A549 (cell line): ENCODE data around the gene CDC42BPG. TPM values are rescaled to one million over a fixed set of nuclear protein-coding genes. Genes with fewer than 3 reads are reported as not detected.

Source experiments
- ATAC-seq, 2 experiments: fragments of 200-7000 bp in 1 of 2; fragments of >200 bp in 1 of 2; cut with Nextera tagmentation in 1 of 2; cut with Tn5 transposase in 1 of 2; 3 replicates each; pipeline versions ENCODE4 v1.8.0 to v1.9.1; 2018 to 2020; ENCODE audit warnings: mild to moderate bottlenecking in 1 of 2, moderate library complexity in 1 of 2
- CTCF ChIA-PET: fragments of 300-600 bp; sonication (Branson Sonifier 250); formaldehyde crosslinking; extraction: SDS; loops from one replicate; lab custom pipeline; 2021; ENCODE audit warnings: antibody characterized with exemption, inconsistent platforms; lab: Yijun Ruan, JAX
- POLR2A ChIA-PET: fragments of 350-600 bp; formaldehyde crosslinking; extraction: SDS; loops from one replicate; lab custom pipeline; 2021; ENCODE audit warnings: antibody characterized with exemption, inconsistent platforms; lab: Yijun Ruan, JAX
- DNase-seq, 2 experiments: peaks; one replicate each; pipeline versions ENCODE4 v3.0.0 to v3.0.0-alpha.2; 2011 to 2016; ENCODE audit warnings: low read depth in 1 of 2, low spot score in 1 of 2
- FAIRE-seq: peaks from 2 replicates; lab custom pipeline; 2011; peaks lifted over from hg19 to GRCh38; lab: Jason Lieb, UNC
- H3K27ac ChIP-seq, 2 experiments: fragments of >200 bp; sonication (Bioruptor Twin); formaldehyde crosslinking; 3 replicates each; pipeline ENCODE4 v1.5.1; 2016 to 2017
- H3K4me1 ChIP-seq: fragments of >200 bp; sonication (Bioruptor Twin); formaldehyde crosslinking; 3 replicates; pipeline ENCODE4 v1.6.1; 2016
- H3K4me2 ChIP-seq: fragments of >200 bp; sonication (Bioruptor Twin); formaldehyde crosslinking; 3 replicates; pipeline ENCODE4 v1.6.1; 2016
- H3K4me3 ChIP-seq: fragments of >200 bp; sonication (Bioruptor Twin); formaldehyde crosslinking; 3 replicates; pipeline ENCODE4 v1.5.1; 2016
- H3K9me3 ChIP-seq: fragments of >200 bp; sonication (Bioruptor Twin); formaldehyde crosslinking; 3 replicates; pipeline ENCODE4 v1.6.1; 2016
- BCL3 ChIP-seq: fragments of >200 bp; sonication (Bioruptor Twin); formaldehyde crosslinking; IDR thresholded peaks from 3 replicates; pipeline ENCODE4 v1.6.1; 2016
- CBX8 ChIP-seq: fragments of 200-600 bp; sonication (generic); IDR thresholded peaks from 2 replicates; pipeline ENCODE4 v1.6.1; 2016
- CEBPB ChIP-seq, 2 experiments: fragments of >200 bp in 1 of 2; sonication (Bioruptor Twin) in 1 of 2; formaldehyde crosslinking in 1 of 2; IDR thresholded peaks; 2 replicates each; pipeline ENCODE4 v1.6.1; 2012 to 2016
- CHD2 ChIP-seq: fragments of 150-350 bp; IDR thresholded peaks from 2 replicates; pipeline ENCODE4 v1.6.1; 2014; ENCODE audit warnings: low read length; ENCODE audit not compliant: partially characterized antibody
- EHF ChIP-seq: fragments of 250-450 bp; sonication (Bioruptor Pico); IDR thresholded peaks from 2 replicates; pipeline ENCODE4 v1.5.0; 2020; ENCODE audit warnings: mild to moderate bottlenecking
- EHMT2 ChIP-seq: fragments of 200-600 bp; sonication (generic); IDR thresholded peaks from 2 replicates; pipeline ENCODE4 v1.6.1; 2016; ENCODE audit warnings: antibody characterized with exemption, low read depth, mild to moderate bottlenecking, moderate library complexity
- EP300 ChIP-seq, 2 experiments: fragments of >200 bp; sonication (Bioruptor Twin); formaldehyde crosslinking; IDR thresholded peaks; 2 replicates in 1 of 2; 3 replicates in 1 of 2; pipeline ENCODE4 v1.6.1; 2016 to 2017
- ESRRA ChIP-seq: fragments of 150-350 bp; IDR thresholded peaks from 2 replicates; pipeline ENCODE4 v1.6.1; 2014; ENCODE audit warnings: mild to moderate bottlenecking, low read length, borderline replicate concordance
- FOSL2 ChIP-seq, 2 experiments: fragments of 450-650 bp in 1 of 2; fragments of >200 bp in 1 of 2; sonication (Bioruptor Twin) in 1 of 2; formaldehyde crosslinking; IDR thresholded peaks; 2 replicates each; pipeline versions ENCODE4 v1.5.0 to v1.6.1; 2016 to 2020; ENCODE audit warnings: mild to moderate bottlenecking in 1 of 2, moderate library complexity in 1 of 2
- FOXS1 ChIP-seq: fragments of 250-450 bp; sonication (Bioruptor Pico); IDR thresholded peaks from 2 replicates; pipeline ENCODE4 v1.5.0; 2020; ENCODE audit warnings: mild to moderate bottlenecking, moderate library complexity
- GATA3 ChIP-seq: IDR thresholded peaks from 2 replicates; pipeline ENCODE4 v1.6.1; 2012; ENCODE audit warnings: borderline replicate concordance
- HOXA7 ChIP-seq: fragments of 250-450 bp; sonication (Bioruptor Pico); IDR thresholded peaks from 2 replicates; pipeline ENCODE4 v1.5.0; 2020; ENCODE audit warnings: mild to moderate bottlenecking, moderate library complexity
- JUN ChIP-seq, 2 experiments: fragments of >200 bp; sonication (Bioruptor Twin); formaldehyde crosslinking; IDR thresholded peaks; 2 replicates in 1 of 2; 3 replicates in 1 of 2; pipeline ENCODE4 v1.6.1; 2016 to 2017
- MAZ ChIP-seq: fragments of 150-350 bp; IDR thresholded peaks from 2 replicates; pipeline ENCODE4 v1.6.1; 2014; ENCODE audit warnings: antibody characterized with exemption, low read depth, low read length, borderline replicate concordance
- NFE2L2 ChIP-seq: fragments of 150-350 bp; conservative IDR thresholded peaks from 2 replicates; pipeline ENCODE4 v1.6.1; 2014; ENCODE audit warnings: low read length
- NPAS2 ChIP-seq: fragments of 250-450 bp; sonication (Bioruptor Pico); IDR thresholded peaks from 2 replicates; pipeline ENCODE4 v1.8.0; 2022; ENCODE audit warnings: mild to moderate bottlenecking, moderate library complexity, borderline replicate concordance
- NR3C1 ChIP-seq: fragments of >200 bp; sonication (Bioruptor Twin); formaldehyde crosslinking; IDR thresholded peaks from 3 replicates; pipeline ENCODE4 v1.6.1; 2017
- RFX5 ChIP-seq: fragments of 450-650 bp; IDR thresholded peaks from 2 replicates; pipeline ENCODE4 v1.7.1; 2014; ENCODE audit warnings: antibody characterized with exemption, mild to moderate bottlenecking, moderate library complexity
- SREBF2 ChIP-seq: fragments of 450-650 bp; IDR thresholded peaks from 2 replicates; pipeline ENCODE4 v1.6.1; 2014; ENCODE audit warnings: mild to moderate bottlenecking, moderate library complexity
- TP53 ChIP-seq: fragments of 250-450 bp; sonication (Bioruptor Pico); IDR thresholded peaks from 2 replicates; pipeline ENCODE4 v1.5.0; 2021; ENCODE audit warnings: mild to moderate bottlenecking, moderate library complexity
- ZFP36 ChIP-seq: fragments of 450-650 bp; IDR thresholded peaks from 2 replicates; pipeline ENCODE4 v1.6.1; 2014; ENCODE audit warnings: borderline replicate concordance; ENCODE audit not compliant: partially characterized antibody
- WGBS: methylation state at CpG from one replicate; pipeline ENCODE4 v1.1.6; 2017; ENCODE audit errors: missing lambda C conversion rate; 5-methylcytosine and 5-hydroxymethylcytosine counted together
- polyA plus RNA-seq, 4 experiments: library from polyadenylated mRNA; depleted of rRNA in 3 of 4; stranded (reverse); fragments of >200 nt; fragmentation: RNase III in 1 of 4; extraction: RNeasy Plus Mini Kit Qiagen cat#74134 plus additional on column Dnase treatment in 1 of 4; gene quantifications; 2 replicates in 3 of 4; 3 replicates in 1 of 4; pipeline ENCODE4 v1.2.3, GENCODE V29; 2011 to 2017
- TF ChIP-seq, protein P1 (sequence below): IDR thresholded peaks from 2 replicates; pipeline ENCODE4 v1.6.1; 2012; ENCODE audit warnings: low read depth, borderline replicate concordance
- TF ChIP-seq, protein P2 (sequence below): fragments of >200 bp; sonication (Bioruptor Twin); formaldehyde crosslinking; IDR thresholded peaks from 2 replicates; pipeline ENCODE4 v1.6.1; 2016

The CDC42BPG gene
- polyA plus RNA-seq, 2 of the 4 experiments (the other 2 are of a cell fraction): 0.35 to 1.0 TPM

DNA sequence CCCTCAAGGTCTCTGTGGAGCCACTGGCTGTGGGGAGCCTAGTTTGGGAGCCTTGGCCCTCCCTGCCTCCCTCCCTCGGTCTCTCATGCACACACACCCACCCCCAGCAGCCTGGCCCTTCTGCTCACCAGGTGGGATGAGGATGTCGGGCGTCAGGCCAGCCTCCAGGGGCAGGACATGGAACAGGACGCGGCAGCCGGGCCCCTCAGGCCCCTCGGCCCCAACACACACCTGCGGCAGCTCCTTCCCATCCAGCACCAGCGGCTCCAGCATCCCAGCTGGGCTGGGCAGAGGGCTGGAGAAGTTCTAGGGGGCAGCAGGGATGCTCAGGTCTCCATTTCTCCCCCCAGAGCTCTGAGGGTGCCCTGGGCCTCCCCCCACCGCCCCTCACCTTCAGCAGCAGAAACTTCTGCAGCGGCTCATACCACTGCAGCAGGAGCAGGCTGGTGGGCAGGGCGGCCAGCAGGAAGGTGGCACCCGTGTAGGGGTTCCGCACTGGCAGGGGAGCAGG, 52.6 kb downstream of the CDC42BPG start:
- no peak for FAIRE-seq
- WGBS: 89% methylated on average over 8 of the region's 14 CpGs
- TF ChIP-seq CHD2: no peak
- no peak for TF ChIP-seq GATA3
- no peak for TF ChIP-seq EHMT2
- TF ChIP-seq FOSL2 (IDR thresholded peaks at IDR 0.05): no peak
- no peak for TF ChIP-seq FOSL2 (CRISPR knock-in tag; IDR thresholded peaks at IDR 0.05)
- Histone ChIP-seq H3K27ac (no peak overlapping the region), H3K9me3 (no peaks in the 10 kb centered on the region), H3K4me1 (no peaks in the 10 kb centered on the region), H3K4me3 (no peak overlapping the region), H3K4me2 (no peak overlapping the region)
- ChIA-PET POLR2A (interaction anchor here (1.3 kb wide), 1 partner anchor 13 kb away, joined by 4 read pairs; the partner anchor contains the start of gene SF1), CTCF (interaction anchor here (0.9 to 9.7 kb wide), 6 partner anchors 9 to 103 kb away, joined by 3 to 79 read pairs (median 3); partner anchors contain the start of gene MAP4K2)
- ATAC-seq: no peak
- no peak for DNase-seq

- H3K4me3 ChIP-seq: no peak overlapping the region
- TF ChIP-seq CEBPB (IDR thresholded peaks at IDR 0.05): no peak
- no peak for TF ChIP-seq BCL3
- no peak for TF ChIP-seq RFX5
- no peak for TF ChIP-seq TP53 (CRISPR knock-in tag)
- no peak for TF ChIP-seq HOXA7 (CRISPR knock-in tag)
- no peak for TF ChIP-seq FOXS1 (CRISPR knock-in tag)
- no peak for TF ChIP-seq ZFP36
- TF ChIP-seq, protein P1, sequence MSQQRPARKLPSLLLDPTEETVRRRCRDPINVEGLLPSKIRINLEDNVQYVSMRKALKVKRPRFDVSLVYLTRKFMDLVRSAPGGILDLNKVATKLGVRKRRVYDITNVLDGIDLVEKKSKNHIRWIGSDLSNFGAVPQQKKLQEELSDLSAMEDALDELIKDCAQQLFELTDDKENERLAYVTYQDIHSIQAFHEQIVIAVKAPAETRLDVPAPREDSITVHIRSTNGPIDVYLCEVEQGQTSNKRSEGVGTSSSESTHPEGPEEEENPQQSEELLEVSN: no peak
- WGBS: 85% methylated on average over 22 of the region's 25 CpGs
- DNase-seq: no peak
- ATAC-seq: no peak
- no peak overlapping the region for H3K27ac ChIP-seq
- no peaks in the 10 kb centered on the region for H3K4me1 ChIP-seq
- no peak for FAIRE-seq
- CTCF ChIA-PET: interaction anchor here (1.3 to 9.7 kb wide), 3 partner anchors 8 to 104 kb away, joined by 3 to 79 read pairs (median 4); partner anchors contain the start of gene MAP4K2
- POLR2A ChIA-PET: interaction anchor here (1.3 kb wide), 1 partner anchor 12 kb away, joined by 4 read pairs; the partner anchor contains the start of gene SF1
- no peaks in the 10 kb centered on the region for H3K9me3 ChIP-seq
- no peak overlapping the region for H3K4me2 ChIP-seq
These were observed 54.0 kb downstream of the CDC42BPG start for GRCh38 chr11:64790205-64791095.

GRCh38 chr11:64789331-64790204, 54.9 kb downstream of the CDC42BPG start:
- H3K4me1 ChIP-seq: no peaks in the 10 kb centered on the region
- ATAC-seq (no peak), DNase-seq (no peak), FAIRE-seq (no peak)
- H3K27ac ChIP-seq: no peak overlapping the region
- no peak overlapping the region for H3K4me2 ChIP-seq
- H3K4me3 ChIP-seq: no peak overlapping the region
- WGBS: 90% methylated on average over 9 of the region's 15 CpGs
- H3K9me3 ChIP-seq: no peaks in the 10 kb centered on the region
- ChIA-PET CTCF (interaction anchor here (0.6 to 9.7 kb wide), 3 partner anchors 11 to 561 kb away, joined by 3 to 79 read pairs (median 20); partner anchors contain the start of gene MAP4K2), POLR2A (no interaction called here)
- TF ChIP-seq, protein P1: no peak
- TF ChIP-seq ZFP36: no peak
- no peak for TF ChIP-seq CBX8
- no peak for TF ChIP-seq EHMT2
- TF ChIP-seq ESRRA: no peak
- no peak for TF ChIP-seq SREBF2
- TF ChIP-seq, protein P2, sequence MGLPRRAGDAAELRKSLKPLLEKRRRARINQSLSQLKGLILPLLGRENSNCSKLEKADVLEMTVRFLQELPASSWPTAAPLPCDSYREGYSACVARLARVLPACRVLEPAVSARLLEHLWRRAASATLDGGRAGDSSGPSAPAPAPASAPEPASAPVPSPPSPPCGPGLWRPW: no peak
- no peak for TF ChIP-seq NFE2L2
- TF ChIP-seq EHF (CRISPR knock-in tag): no peak
- TF ChIP-seq EP300 (IDR thresholded peaks at IDR 0.05): no peak
- no peak for TF ChIP-seq MAZ
- TF ChIP-seq NPAS2 (CRISPR knock-in tag): no peak
- TF ChIP-seq JUN (IDR thresholded peaks at IDR 0.05): no peak
- TF ChIP-seq NR3C1: no peak
